Osteocyte (in vitro differentiated cells): ENCODE measurements around the gene MBNL1. TPM values are rescaled to one million over a fixed set of nuclear protein-coding genes. Genes with fewer than 3 reads are reported as not detected.
A peak's percentile ranks its signal among the peaks of the same experiment; 100 is the strongest.

Experiments
- DNase-seq: peaks from one replicate; pipeline ENCODE4 v3.0.0; 2021; ENCODE audit warnings: mixed read lengths; ENCODE audit not compliant: unreplicated experiment; ENCODE audit errors: extremely low spot score
- H3K27ac Mint-ChIP-seq: one replicate; pipeline ENCODE4 v1.8.0; 2021; ENCODE audit warnings: mild to moderate bottlenecking, mixed read lengths; ENCODE audit not compliant: unreplicated experiment
- H3K27me3 Mint-ChIP-seq: one replicate; pipeline ENCODE4 v1.8.0; 2021; ENCODE audit warnings: mixed read lengths; ENCODE audit not compliant: unreplicated experiment
- H3K36me3 Mint-ChIP-seq: one replicate; pipeline ENCODE4 v1.8.0; 2021; ENCODE audit warnings: mixed read lengths; ENCODE audit not compliant: unreplicated experiment
- H3K4me1 Mint-ChIP-seq: one replicate; pipeline ENCODE4 v1.8.0; 2021; ENCODE audit warnings: mixed read lengths; ENCODE audit not compliant: unreplicated experiment
- H3K4me3 Mint-ChIP-seq: one replicate; pipeline ENCODE4 v1.8.0; 2021; ENCODE audit warnings: mild to moderate bottlenecking, moderate library complexity, mixed read lengths; ENCODE audit not compliant: unreplicated experiment
- H3K9me3 Mint-ChIP-seq: one replicate; pipeline ENCODE4 v1.8.0; 2021; ENCODE audit warnings: mixed read lengths; ENCODE audit not compliant: unreplicated experiment
- CTCF ChIP-seq: fragments of 200-600 bp; sonication (generic); IDR thresholded peaks from 2 replicates; pipeline ENCODE4 v1.5.0; 2021; ENCODE audit warnings: antibody characterized with exemption, mild to moderate bottlenecking, moderate library complexity
- total RNA-seq: library from RNA; stranded (reverse); gene quantifications from 2 replicates; pipeline ENCODE4 v1.2.1, GENCODE V29; 2021

MBNL1 gene
- total RNA-seq, 1 donor from 2014 or later: 166 TPM

- no peak for TF ChIP-seq CTCF
- H3K27me3 Mint-ChIP-seq: no peaks in the 10 kb centered on the region
- no peak overlapping the region for H3K4me3 Mint-ChIP-seq
- H3K9me3 Mint-ChIP-seq: no peaks in the 10 kb centered on the region
- peak overlapping the region; percentile 66 for H3K27ac Mint-ChIP-seq
- peaks cover 72% of the 10 kb centered on the region for H3K4me1 Mint-ChIP-seq
- H3K36me3 Mint-ChIP-seq: no peaks in the 10 kb centered on the region
- no peak for DNase-seq
Measured at GRCh38 chr3:152402695-152403451, 134.1 kb downstream of the MBNL1 start.

GRCh38 chr3:152403632-152404066, 134.9 kb downstream of the MBNL1 start:
- TF ChIP-seq CTCF: no peak
- H3K27me3 Mint-ChIP-seq: no peaks in the 10 kb centered on the region
- peaks cover 73% of the 10 kb centered on the region for H3K4me1 Mint-ChIP-seq
- H3K36me3 Mint-ChIP-seq: no peaks in the 10 kb centered on the region
- DNase-seq: no peak
- H3K27ac Mint-ChIP-seq: peak overlapping the region; percentile 15
- no peaks in the 10 kb centered on the region for H3K9me3 Mint-ChIP-seq
- H3K4me3 Mint-ChIP-seq: no peak overlapping the region

- H3K4me1 Mint-ChIP-seq: peaks cover 64% of the 10 kb centered on the region
- no peaks in the 10 kb centered on the region for H3K36me3 Mint-ChIP-seq
- H3K27ac Mint-ChIP-seq: no peak overlapping the region
- H3K27me3 Mint-ChIP-seq: no peaks in the 10 kb centered on the region
- TF ChIP-seq CTCF: no peak
- no peak for DNase-seq
- no peaks in the 10 kb centered on the region for H3K9me3 Mint-ChIP-seq
- no peak overlapping the region for H3K4me3 Mint-ChIP-seq
Measured at GRCh38 chr3:152404976-152405375, 136.2 kb downstream of the MBNL1 start.

GRCh38 chr3:152405915-152406802, 137.4 kb downstream of the MBNL1 start:
- no peak overlapping the region for H3K4me3 Mint-ChIP-seq
- peaks cover 55% of the 10 kb centered on the region for H3K4me1 Mint-ChIP-seq
- peak overlapping the region; percentile 45 for H3K27ac Mint-ChIP-seq
- peaks cover 1% of the 10 kb centered on the region for H3K36me3 Mint-ChIP-seq
- no peaks in the 10 kb centered on the region for H3K9me3 Mint-ChIP-seq
- no peaks in the 10 kb centered on the region for H3K27me3 Mint-ChIP-seq
- no peak for TF ChIP-seq CTCF
- DNase-seq: no peak

GRCh38 chr3:152413240-152413639, 144.5 kb downstream of the MBNL1 start:
- H3K9me3 Mint-ChIP-seq: no peaks in the 10 kb centered on the region
- no peak for TF ChIP-seq CTCF
- no peak for DNase-seq
- H3K4me3 Mint-ChIP-seq: no peak overlapping the region
- H3K27me3 Mint-ChIP-seq: no peaks in the 10 kb centered on the region
- peaks cover 25% of the 10 kb centered on the region for H3K36me3 Mint-ChIP-seq
- peaks cover 20% of the 10 kb centered on the region for H3K4me1 Mint-ChIP-seq
- peak overlapping the region; percentile 19 for H3K27ac Mint-ChIP-seq
